Activated T-cell treated with anti-CD3 and anti-CD28 coated beads, Interleukin-2, amount 50 U/mL, for 1 hour (primary cell): ENCODE measurements around the gene PALB2.
A peak's percentile ranks its signal among the peaks of the same experiment; 100 is the strongest.

Source experiments
- DNase-seq: peaks from one replicate; pipeline ENCODE4 v3.0.0-alpha.2; 2020

Gene PALB2

DNA sequence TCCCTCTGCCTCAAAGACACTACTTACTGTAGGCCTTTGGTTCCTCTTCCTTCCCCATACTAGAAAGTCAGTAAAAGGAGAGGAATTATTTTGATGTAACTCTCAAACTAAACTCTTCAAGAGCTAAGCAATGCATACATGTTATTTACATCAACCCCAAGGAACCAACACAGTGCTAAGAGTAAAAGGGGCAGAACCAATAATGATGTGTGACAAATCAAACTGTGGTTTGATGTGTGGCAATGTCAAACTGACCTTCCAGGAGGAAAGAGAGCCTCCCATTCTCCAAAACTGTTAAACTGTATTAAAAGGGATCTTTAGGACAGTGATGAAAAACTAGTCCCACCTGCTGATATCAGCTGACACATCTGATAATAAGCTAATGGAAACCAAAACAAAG lies 60.7 kb downstream of the PALB2 start:
- DNase-seq: no peak

DNA sequence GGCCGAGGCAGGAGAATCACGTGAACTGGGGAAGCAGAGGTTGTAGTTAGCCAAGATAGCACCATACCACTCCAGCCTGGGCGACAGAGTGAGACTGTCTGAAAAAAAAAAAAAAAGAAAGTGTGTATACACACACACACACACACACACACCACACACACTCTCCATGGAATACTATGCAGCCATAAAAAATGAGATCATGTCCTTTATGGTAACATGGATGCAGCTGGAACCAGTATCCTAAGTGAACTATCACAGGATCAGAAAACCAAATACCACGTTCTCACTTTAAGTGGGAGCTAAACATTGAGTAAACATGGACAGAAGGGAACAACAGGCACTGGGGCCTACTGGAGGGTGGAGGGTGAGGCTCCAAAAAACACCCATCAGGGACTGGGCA lies 61.7 kb downstream of the PALB2 start:
- no peak for DNase-seq

GRCh38 chr16:23578101-23578830 lies 62.8 kb downstream of the PALB2 start:
- no peak for DNase-seq

DNA sequence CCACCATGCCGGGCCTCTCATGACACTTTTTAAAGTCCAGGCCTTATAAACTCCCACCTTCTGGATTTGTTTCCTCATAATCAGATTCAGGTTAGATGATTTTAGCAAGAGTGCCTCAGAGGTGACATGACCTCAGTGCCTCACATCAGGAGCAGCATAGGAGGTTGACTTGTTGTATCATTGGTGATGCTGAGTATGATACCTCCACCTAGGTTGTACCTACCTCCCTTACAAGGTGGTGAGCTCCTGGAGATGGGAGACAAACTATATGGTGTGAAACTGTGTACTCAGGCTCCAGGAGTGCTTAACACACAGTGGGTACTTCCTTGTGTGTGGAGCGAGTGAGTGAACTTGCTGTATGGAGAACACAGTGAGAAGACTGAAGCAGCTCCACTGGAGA lies 63.6 kb downstream of the PALB2 start:
- DNase-seq: no peak

- DNase-seq: no peak
Observed at GRCh38 chr16:23575834-23576233, 65.3 kb downstream of the PALB2 start.

- DNase-seq: no peak
Observed at GRCh38 chr16:23573817-23574216, 67.3 kb downstream of the PALB2 start.

GRCh38 chr16:23572394-23572793 lies 68.7 kb downstream of the PALB2 start:
- DNase-seq: no peak

DNA sequence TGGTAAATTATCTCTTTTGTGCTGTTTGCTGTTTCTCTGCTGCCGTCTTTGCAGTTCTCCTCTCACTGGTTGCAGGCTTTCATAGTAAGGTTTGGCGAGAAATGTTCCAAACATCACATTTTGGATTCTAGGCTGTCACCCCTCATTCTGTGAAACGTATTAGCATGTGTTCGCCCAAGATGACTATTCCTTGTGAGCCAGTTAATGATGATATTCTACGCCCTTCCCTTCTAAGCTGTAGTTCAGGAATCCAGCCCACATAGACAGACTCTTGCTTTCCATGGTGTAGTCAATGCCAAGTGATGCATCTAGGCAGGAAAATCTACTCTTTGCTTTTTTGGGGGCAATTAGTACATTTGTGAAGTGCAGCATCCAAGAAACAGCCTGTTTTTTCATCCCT lies 69.2 kb downstream of the PALB2 start:
- DNase-seq: no peak

DNA sequence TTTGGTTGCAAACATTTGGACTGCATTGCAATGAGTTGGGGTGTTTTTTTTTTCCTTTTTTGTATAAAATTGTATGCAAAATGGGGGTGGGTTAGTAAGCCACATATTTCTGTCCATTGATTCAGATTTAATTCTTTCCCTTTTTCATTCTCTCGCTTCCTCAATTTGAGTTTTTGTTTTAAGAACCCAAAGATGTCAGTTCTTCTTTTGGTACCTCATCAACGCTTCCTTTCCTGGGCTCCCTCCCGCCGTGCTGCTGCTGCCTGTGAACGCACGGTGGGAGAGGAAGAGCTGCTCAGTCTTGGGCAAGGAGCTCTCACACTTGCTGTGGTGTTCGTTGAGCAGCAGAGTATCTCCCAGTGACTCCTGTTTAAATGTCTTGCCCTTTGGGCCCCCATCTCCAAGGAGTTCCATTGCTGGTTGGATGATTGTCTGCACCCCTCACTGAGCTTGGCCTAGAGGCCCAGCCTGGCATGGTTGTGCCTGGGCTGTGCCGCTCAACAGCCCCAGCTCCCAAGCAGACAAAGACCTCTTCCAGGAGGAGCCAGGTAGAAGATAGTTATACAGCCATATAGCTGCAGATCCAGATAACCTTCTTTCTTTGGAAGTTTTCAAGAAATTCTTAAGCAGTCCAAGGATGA lies 70.0 kb downstream of the PALB2 start:
- DNase-seq: no peak

DNA sequence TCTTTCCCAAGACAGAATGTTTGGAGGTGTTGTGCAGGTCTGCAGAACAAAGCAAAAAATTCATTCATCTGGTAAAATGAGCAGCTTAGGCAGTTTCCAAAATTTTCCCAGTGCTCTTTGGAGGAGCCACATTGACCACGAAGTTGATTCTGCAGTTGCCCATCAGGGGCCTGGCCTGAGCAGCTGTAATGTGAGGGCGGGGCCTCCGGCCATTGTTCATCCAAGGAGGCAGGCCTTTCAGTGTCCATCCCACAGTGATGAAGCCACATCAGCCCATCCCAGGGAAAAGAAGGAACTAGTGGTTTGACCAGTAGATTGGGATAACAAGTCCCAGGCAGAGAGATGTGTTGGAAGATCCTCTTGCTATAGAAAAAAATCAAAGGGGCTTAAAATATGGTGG lies 73.5 kb downstream of the PALB2 start:
- no peak for DNase-seq

DNA sequence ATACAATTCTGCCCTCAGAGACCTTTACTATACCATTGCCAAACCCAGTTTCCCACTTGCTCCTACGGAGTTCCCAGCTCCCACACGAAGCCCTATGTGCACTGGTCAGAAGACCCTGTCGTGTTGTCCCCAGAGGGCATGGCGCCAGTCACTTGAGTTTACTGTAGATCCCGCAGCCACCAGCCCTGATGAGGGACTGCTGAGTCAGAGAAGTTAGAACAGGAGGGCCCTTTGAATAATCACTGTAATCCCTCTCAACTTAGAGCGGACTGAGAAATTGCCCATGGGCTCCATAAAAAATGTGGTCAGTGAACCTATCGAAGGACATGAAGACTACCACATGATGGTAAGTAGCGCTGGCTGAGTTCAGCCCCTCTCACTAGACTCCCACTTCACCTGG lies 74.4 kb downstream of the PALB2 start:
- no peak for DNase-seq

GRCh38 chr16:23564575-23565363 lies 76.3 kb downstream of the PALB2 start:
- DNase-seq: no peak

DNA sequence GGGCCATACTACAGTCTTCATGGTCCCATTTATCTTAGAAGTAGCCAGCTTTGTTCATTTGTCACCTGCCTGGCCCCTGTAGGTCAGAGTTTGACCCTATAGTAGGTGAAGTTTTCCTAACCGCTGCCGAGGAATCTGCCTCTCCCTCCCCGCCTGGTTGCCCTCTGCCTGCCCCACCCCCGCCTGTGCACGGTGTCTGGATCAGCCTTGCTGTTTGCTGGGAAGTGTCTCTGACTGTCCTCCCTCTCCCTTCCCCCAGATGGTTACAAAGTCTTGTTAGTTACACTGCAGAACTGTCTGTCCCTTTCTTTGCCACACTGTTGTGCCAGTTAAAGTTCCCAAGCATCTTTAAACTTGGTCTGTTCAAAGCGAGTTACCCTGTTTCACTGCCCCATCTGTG lies 77.9 kb downstream of the PALB2 start:
- DNase-seq: no peak

GRCh38 chr16:23562505-23562904 lies 78.6 kb downstream of the PALB2 start:
- DNase-seq: no peak

GRCh38 chr16:23561586-23561985 lies 79.5 kb downstream of the PALB2 start:
- DNase-seq: no peak

GRCh38 chr16:23557779-23558702 lies 83.1 kb downstream of the PALB2 start:
- DNase-seq: no peak

- DNase-seq: peak; percentile 96
Observed at GRCh38 chr16:23556881-23557778, 84.0 kb downstream of the PALB2 start, which contains the start of the genes EARS2 and UBFD1. EARS2 (minus strand) TSS chr16:23557350; CDS start chr16:23557343, 7 bp downstream. UBFD1 (plus strand) TSS chr16:23557727; CDS start chr16:23557743, 16 bp downstream.

DNA sequence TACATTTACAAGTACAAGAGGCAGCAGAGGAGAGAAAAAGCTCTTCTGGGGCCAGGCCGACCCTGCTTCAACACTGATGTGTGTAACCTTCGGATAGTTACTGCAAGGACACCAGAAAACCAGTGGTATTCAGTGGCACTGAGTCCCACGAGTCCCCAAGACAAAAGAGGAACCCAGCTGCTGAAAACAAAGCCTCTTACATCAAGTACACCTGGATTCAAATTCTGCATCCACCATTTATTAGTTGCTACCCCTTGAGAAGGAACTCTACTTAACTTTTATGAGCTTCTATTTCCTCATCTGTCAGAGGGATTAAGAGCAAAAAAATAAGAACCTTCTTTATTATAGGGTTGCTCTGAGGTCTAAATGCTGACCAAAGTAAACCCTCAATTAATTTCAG lies 86.6 kb downstream of the PALB2 start:
- no peak for DNase-seq
